Kidney tubule cell (primary cell): ENCODE measurements around the gene TOGARAM2.

ENCODE experiments used
- DNase-seq: peaks from one replicate; pipeline ENCODE4 v3.0.0-alpha.2; 2018; ENCODE audit warnings: low spot score

The TOGARAM2 gene

GRCh38 chr2:29053670-29054400, 72.7 kb downstream of the TOGARAM2 start:
- DNase-seq = peak; percentile 33

- DNase-seq = peak; percentile 64
These were observed 73.3 kb downstream of the TOGARAM2 start for GRCh38 chr2:29054430-29054829.

GRCh38 chr2:29055601-29056000, 74.5 kb downstream of the TOGARAM2 start:
- DNase-seq = peak; percentile 17

GRCh38 chr2:29056452-29056851, 75.4 kb downstream of the TOGARAM2 start:
- no peak for DNase-seq

- peak; percentile 31 for DNase-seq
These were observed 75.9 kb downstream of the TOGARAM2 start for GRCh38 chr2:29057006-29057405.

GRCh38 chr2:29059624-29060023, 78.5 kb downstream of the TOGARAM2 start:
- DNase-seq = peak; percentile 17

GRCh38 chr2:29060441-29060840, 79.3 kb downstream of the TOGARAM2 start:
- no peak for DNase-seq

- DNase-seq = no peak
These were observed 80.1 kb downstream of the TOGARAM2 start for GRCh38 chr2:29061176-29061575.

GRCh38 chr2:29061616-29062015, 80.5 kb downstream of the TOGARAM2 start:
- no peak for DNase-seq

GRCh38 chr2:29062371-29062770, 81.3 kb downstream of the TOGARAM2 start:
- DNase-seq = no peak

GRCh38 chr2:29063056-29063455, 82.0 kb downstream of the TOGARAM2 start:
- no peak for DNase-seq

GRCh38 chr2:29063646-29064345, 82.7 kb downstream of the TOGARAM2 start:
- DNase-seq = no peak

GRCh38 chr2:29064346-29064715, 83.2 kb downstream of the TOGARAM2 start:
- no peak for DNase-seq

- no peak for DNase-seq
These were observed 83.6 kb downstream of the TOGARAM2 start for GRCh38 chr2:29064746-29065067.

- no peak for DNase-seq
These were observed 84.1 kb downstream of the TOGARAM2 start for GRCh38 chr2:29065068-29065811.

GRCh38 chr2:29066271-29066860, 85.3 kb downstream of the TOGARAM2 start:
- DNase-seq = no peak

- no peak for DNase-seq
These were observed 86.0 kb downstream of the TOGARAM2 start for GRCh38 chr2:29066997-29067605.

- DNase-seq = no peak
These were observed 87.4 kb downstream of the TOGARAM2 start for GRCh38 chr2:29068513-29068912.

GRCh38 chr2:29070526-29070925, 89.4 kb downstream of the TOGARAM2 start:
- no peak for DNase-seq

GRCh38 chr2:29071032-29071975, 90.2 kb downstream of the TOGARAM2 start:
- no peak for DNase-seq

- no peak for DNase-seq
These were observed 91.2 kb downstream of the TOGARAM2 start for GRCh38 chr2:29072251-29072650.
